Mesendoderm (in vitro differentiated cells): ENCODE results near the gene CCR9.

ENCODE experiments used
- DNase-seq: peaks from one replicate; pipeline ENCODE4 v3.0.0; 2013
- H2AK5ac ChIP-seq: 2 replicates; pipeline ENCODE4 v1.6.1; 2013; ENCODE audit warnings: low read length, inconsistent platforms
- H2BK120ac ChIP-seq: 2 replicates; pipeline ENCODE4 v1.6.1; 2013; ENCODE audit warnings: low read depth, mild to moderate bottlenecking, low read length, moderate library complexity, mixed read lengths
- H2BK15ac ChIP-seq: replicated peaks from 2 replicates; pipeline ENCODE4 v1.6.1; 2013; ENCODE audit warnings: low read depth, mild to moderate bottlenecking, moderate library complexity
- H2BK5ac ChIP-seq: 2 replicates; pipeline ENCODE4 v1.6.1; 2013; ENCODE audit warnings: low read length, inconsistent platforms
- H3K18ac ChIP-seq: 2 replicates; pipeline ENCODE4 v1.6.1; 2013; ENCODE audit warnings: mild to moderate bottlenecking, low read length, mixed read lengths
- H3K23ac ChIP-seq: one replicate; pipeline ENCODE4 v1.6.1; 2013; ENCODE audit warnings: low read length
- H3K27ac ChIP-seq: 2 replicates; pipeline ENCODE4 v1.5.1; 2013; ENCODE audit warnings: low read depth, mild to moderate bottlenecking, inconsistent platforms, low read length, moderate library complexity
- H3K27me3 ChIP-seq: 2 replicates; pipeline ENCODE4 v1.6.1; 2013; ENCODE audit warnings: low read length, control low read depth, mild to moderate bottlenecking, inconsistent platforms; ENCODE audit not compliant: insufficient read depth, poor library complexity
- H3K36me3 ChIP-seq: 2 replicates; pipeline ENCODE4 v1.6.1; 2013; ENCODE audit warnings: low read length, inconsistent platforms; ENCODE audit not compliant: control insufficient read depth, insufficient read depth
- H3K4ac ChIP-seq: one replicate; pipeline ENCODE4 v1.6.1; 2013; ENCODE audit warnings: low read depth, mild to moderate bottlenecking, low read length, moderate library complexity
- H3K4me1 ChIP-seq: 2 replicates; pipeline ENCODE4 v1.6.1; 2013; ENCODE audit warnings: low read depth, low read length, inconsistent platforms; ENCODE audit not compliant: control insufficient read depth
- H3K4me2 ChIP-seq: 2 replicates; pipeline ENCODE4 v1.6.1; 2013; ENCODE audit warnings: low read length
- H3K4me3 ChIP-seq: 2 replicates; pipeline ENCODE4 v1.5.1; 2013; ENCODE audit warnings: mild to moderate bottlenecking, low read length
- H3K56ac ChIP-seq: one replicate; pipeline ENCODE4 v1.6.1; 2013; ENCODE audit warnings: low read length
- H3K79me1 ChIP-seq: 2 replicates; pipeline ENCODE4 v1.6.1; 2013; ENCODE audit warnings: low read length, inconsistent platforms
- H3K79me2 ChIP-seq: 2 replicates; pipeline ENCODE4 v1.6.1; 2013; ENCODE audit warnings: mild to moderate bottlenecking, low read length; ENCODE audit not compliant: control insufficient read depth, insufficient read depth
- H3K9ac ChIP-seq: 2 replicates; pipeline ENCODE4 v1.6.1; 2013; ENCODE audit warnings: low read length, inconsistent platforms
- H4K5ac ChIP-seq: one replicate; pipeline ENCODE4 v1.6.1; 2013; ENCODE audit warnings: low read length
- H4K8ac ChIP-seq: one replicate; pipeline ENCODE4 v1.6.1; 2013; ENCODE audit warnings: low read depth, mild to moderate bottlenecking, control low read depth, low read length, moderate library complexity
- WGBS: extraction: QIAGEN DNeasy Blood & Tissue Kit; methylation state at CpG from one replicate; pipeline ENCODE4 v1.1.7; 2013; ENCODE audit warnings: low lambda C conversion rate, missing lambda C conversion rate; ENCODE audit not compliant: insufficient coverage; ENCODE audit errors: extremely low coverage; 5-methylcytosine and 5-hydroxymethylcytosine counted together

CCR9 gene

DNA sequence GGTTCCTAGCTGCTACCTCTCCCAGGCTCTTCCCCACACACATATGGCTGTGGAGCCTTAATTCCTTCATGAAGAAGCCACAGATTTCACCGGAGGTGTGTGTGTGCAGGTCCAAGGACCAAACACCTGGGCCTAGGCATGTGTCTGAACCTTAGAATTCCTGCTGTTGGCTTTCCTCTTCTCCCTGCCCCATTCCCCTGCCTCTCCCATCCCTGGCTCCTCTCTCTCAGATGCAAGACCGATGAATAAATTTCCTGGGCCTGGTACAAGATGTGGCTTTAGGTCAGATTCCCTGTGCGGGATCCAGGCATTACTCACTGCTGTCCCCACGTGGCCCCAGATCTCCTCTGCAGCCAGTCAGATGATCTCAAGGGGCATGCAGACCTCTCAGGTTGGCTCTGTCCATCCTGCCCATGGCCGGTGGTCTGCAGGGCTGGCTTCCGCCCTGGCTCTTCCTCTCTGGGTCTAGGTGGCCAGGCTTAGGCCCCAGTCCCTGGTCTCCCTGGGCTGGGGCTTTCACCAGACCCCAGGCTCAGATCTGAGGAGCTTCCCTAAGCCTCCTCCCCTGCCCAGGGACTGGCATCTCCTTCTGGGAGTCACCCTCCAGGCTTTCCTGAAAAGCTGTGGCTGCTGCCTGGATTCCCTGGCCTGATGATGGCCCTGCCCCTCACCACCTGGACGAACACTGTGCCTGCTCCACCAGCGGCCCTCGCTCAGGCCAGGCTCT, 20.5 kb downstream of the CCR9 start:
- H3K23ac ChIP-seq, result no peak overlapping the region
- H3K27ac ChIP-seq, result no peak overlapping the region
- no peak overlapping the region for H3K4me3 ChIP-seq
- no peak overlapping the region for H3K4ac ChIP-seq
- no peak overlapping the region for H2BK5ac ChIP-seq
- H4K8ac ChIP-seq, result no peak overlapping the region
- H3K36me3 ChIP-seq, result no peaks in the 10 kb centered on the region
- H2BK15ac ChIP-seq, result no peak overlapping the region
- no peak overlapping the region for H3K56ac ChIP-seq
- H2BK120ac ChIP-seq, result no peak overlapping the region
- no peaks in the 10 kb centered on the region for H3K4me1 ChIP-seq
- no peaks in the 10 kb centered on the region for H3K79me2 ChIP-seq
- H4K5ac ChIP-seq, result no peak overlapping the region
- H3K27me3 ChIP-seq, result no peaks in the 10 kb centered on the region
- H3K4me2 ChIP-seq, result no peak overlapping the region
- WGBS, result no CpG with 5 or more reads among the region's 9 CpGs
- H3K79me1 ChIP-seq, result no peaks in the 10 kb centered on the region
- no peak overlapping the region for H2AK5ac ChIP-seq
- DNase-seq, result peak; percentile 52
- no peak overlapping the region for H3K18ac ChIP-seq
- no peak overlapping the region for H3K9ac ChIP-seq

DNA sequence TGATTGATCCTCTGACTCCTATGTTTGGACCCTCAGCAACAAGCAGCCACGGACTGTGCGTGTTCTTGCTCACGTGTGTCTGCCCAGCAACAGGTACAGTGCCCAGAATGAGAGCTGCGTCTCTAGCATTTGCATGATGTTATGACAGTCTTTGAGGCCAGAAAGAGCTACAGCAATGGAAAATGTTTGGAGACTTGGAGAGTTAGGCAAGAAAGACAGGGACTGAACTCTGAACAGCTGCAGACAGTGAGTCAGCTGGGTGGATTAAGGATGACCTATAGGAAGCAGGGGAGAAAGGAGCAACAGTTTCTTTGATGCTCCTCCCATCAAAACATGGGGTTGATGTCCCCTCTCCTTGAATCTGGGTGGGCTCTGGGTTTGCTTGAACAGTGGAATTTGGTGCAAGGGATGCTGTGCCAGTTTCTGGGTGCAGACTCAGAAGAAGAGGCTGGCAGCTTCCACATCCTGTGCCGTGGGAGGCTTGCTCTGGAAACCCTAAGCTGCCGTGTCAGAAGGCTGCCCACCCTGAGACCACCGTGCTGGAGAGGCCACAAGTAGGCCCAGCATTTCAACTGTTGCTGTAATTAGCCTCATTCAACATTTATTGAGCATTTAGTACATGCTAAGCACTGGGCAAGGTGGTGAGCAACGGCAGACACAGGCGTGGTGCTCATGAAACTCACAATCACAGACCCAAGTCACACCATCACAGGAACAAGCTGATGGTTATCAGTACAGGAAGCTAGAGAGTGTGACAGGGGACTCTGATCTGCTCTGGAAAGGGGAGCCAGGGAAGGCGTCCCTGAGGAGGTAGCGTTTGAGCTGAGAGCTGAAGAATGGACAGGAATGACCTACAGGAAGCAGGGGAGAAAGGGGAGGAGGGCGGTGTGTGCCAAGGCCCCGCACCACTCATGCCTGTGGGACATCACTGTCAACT, 21.7 kb downstream of the CCR9 start:
- H3K27me3 ChIP-seq, result no peaks in the 10 kb centered on the region
- H3K4me3 ChIP-seq, result no peak overlapping the region
- no CpG with 5 or more reads among the region's 13 CpGs for WGBS
- H2BK120ac ChIP-seq, result no peak overlapping the region
- H3K4ac ChIP-seq, result no peak overlapping the region
- H4K8ac ChIP-seq, result no peak overlapping the region
- H3K56ac ChIP-seq, result no peak overlapping the region
- no peak overlapping the region for H3K27ac ChIP-seq
- H3K18ac ChIP-seq, result no peak overlapping the region
- H2BK5ac ChIP-seq, result no peak overlapping the region
- no peaks in the 10 kb centered on the region for H3K79me2 ChIP-seq
- no peaks in the 10 kb centered on the region for H3K79me1 ChIP-seq
- no peak overlapping the region for H2BK15ac ChIP-seq
- H2AK5ac ChIP-seq, result no peak overlapping the region
- peak; percentile 51 for DNase-seq
- H3K4me2 ChIP-seq, result no peak overlapping the region
- H3K36me3 ChIP-seq, result no peaks in the 10 kb centered on the region
- no peak overlapping the region for H4K5ac ChIP-seq
- no peaks in the 10 kb centered on the region for H3K4me1 ChIP-seq
- no peak overlapping the region for H3K9ac ChIP-seq
- no peak overlapping the region for H3K23ac ChIP-seq

DNA sequence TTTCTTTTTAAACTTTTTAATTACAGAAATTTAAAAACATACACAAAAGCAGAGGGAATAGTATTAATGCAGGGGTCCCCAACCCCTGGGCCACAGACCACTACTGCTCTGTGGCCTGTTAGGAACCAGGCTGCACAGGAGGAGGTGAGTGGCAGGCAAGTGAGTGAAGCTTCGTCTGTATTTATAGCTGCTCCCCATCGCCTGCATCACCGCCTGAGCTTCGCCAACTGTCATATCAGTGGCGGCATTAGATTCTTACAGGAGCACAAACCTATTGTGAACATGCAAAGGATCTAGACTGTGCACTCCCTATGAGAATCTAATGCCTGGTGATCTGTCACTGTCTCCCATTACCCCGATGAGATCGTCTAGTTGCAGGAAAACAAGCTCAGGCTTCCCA, 22.4 kb downstream of the CCR9 start:
- H2BK5ac ChIP-seq, result no peak overlapping the region

DNA sequence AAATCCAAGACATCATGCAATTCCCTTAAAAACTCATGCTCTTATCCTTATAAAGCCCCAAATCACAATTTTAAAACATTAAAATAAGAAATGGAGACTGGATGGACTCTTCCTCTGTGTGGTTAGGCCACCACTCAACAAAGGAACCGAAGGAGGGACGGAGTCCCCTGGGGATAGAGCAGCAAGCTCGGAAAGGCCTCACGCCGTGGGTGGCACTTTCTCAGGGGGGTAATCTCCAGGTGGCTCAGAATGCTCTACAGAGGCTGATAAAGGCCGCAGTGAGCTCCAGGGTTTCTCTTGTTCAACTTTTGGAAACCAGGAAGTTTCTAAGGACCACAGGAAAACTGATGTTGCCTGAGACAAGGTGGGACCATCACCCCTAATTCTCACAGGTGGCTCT, 23.2 kb downstream of the CCR9 start:
- no peak overlapping the region for H2AK5ac ChIP-seq
- no CpG with 5 or more reads among the region's 6 CpGs for WGBS
- H3K27me3 ChIP-seq, result no peaks in the 10 kb centered on the region
- H3K27ac ChIP-seq, result no peak overlapping the region
- no peak overlapping the region for H4K8ac ChIP-seq
- H2BK5ac ChIP-seq, result no peak overlapping the region
- H3K4me3 ChIP-seq, result no peak overlapping the region
- H3K18ac ChIP-seq, result no peak overlapping the region
- H3K4me1 ChIP-seq, result no peaks in the 10 kb centered on the region
- H3K9ac ChIP-seq, result no peak overlapping the region
- H3K4me2 ChIP-seq, result no peak overlapping the region
- H3K4ac ChIP-seq, result no peak overlapping the region
- no peaks in the 10 kb centered on the region for H3K79me1 ChIP-seq
- no peak overlapping the region for H3K56ac ChIP-seq
- H4K5ac ChIP-seq, result no peak overlapping the region
- H3K36me3 ChIP-seq, result no peaks in the 10 kb centered on the region
- no peak for DNase-seq
- H2BK15ac ChIP-seq, result no peak overlapping the region
- H2BK120ac ChIP-seq, result no peak overlapping the region
- no peak overlapping the region for H3K23ac ChIP-seq
- no peaks in the 10 kb centered on the region for H3K79me2 ChIP-seq

More for the DNA sequence above, 22.4 kb downstream of the CCR9 start:
- Histone ChIP-seq H3K79me1 (no peaks in the 10 kb centered on the region), H3K23ac (no peak overlapping the region), H4K5ac (no peak overlapping the region), H3K27ac (no peak overlapping the region), H3K9ac (no peak overlapping the region), H3K27me3 (no peaks in the 10 kb centered on the region), H3K56ac (no peak overlapping the region), H3K79me2 (no peaks in the 10 kb centered on the region), H4K8ac (no peak overlapping the region), H3K4me3 (no peak overlapping the region), H3K36me3 (no peaks in the 10 kb centered on the region), H2BK15ac (no peak overlapping the region), H3K4ac (no peak overlapping the region), H2BK120ac (no peak overlapping the region), H3K4me1 (no peaks in the 10 kb centered on the region), H2AK5ac (no peak overlapping the region), H3K4me2 (no peak overlapping the region), H3K18ac (no peak overlapping the region)
- WGBS, result no CpG with 5 or more reads among the region's 7 CpGs
- no peak for DNase-seq

DNA sequence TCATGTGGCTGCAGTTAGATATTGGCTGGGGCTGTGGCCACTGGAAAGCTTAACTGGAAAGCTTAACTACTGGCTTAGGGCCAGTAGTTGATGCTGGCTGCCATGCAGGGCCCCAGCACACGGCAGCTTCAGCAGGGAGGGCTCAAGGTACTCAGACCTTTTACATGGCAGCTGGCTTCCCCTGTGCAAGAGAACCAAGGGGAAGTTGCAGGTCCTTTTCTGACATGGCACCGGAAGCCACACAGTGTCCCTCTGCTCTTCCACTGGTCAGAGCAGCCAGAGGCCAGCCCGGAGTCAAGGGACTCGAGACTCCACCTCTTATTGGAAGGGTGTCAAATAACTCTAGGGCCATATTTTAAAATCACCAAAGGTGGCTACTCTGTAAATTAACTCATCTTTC, 24.5 kb downstream of the CCR9 start:
- no peak overlapping the region for H3K4me2 ChIP-seq
- no CpG with 5 or more reads among the region's 4 CpGs for WGBS
- H3K9ac ChIP-seq, result no peak overlapping the region
- H3K23ac ChIP-seq, result no peak overlapping the region
- H3K27me3 ChIP-seq, result no peaks in the 10 kb centered on the region
- H4K5ac ChIP-seq, result no peak overlapping the region
- no peak overlapping the region for H3K4me3 ChIP-seq
- no peaks in the 10 kb centered on the region for H3K4me1 ChIP-seq
- H3K18ac ChIP-seq, result no peak overlapping the region
- no peak overlapping the region for H2AK5ac ChIP-seq
- DNase-seq, result no peak
- no peaks in the 10 kb centered on the region for H3K36me3 ChIP-seq
- H3K4ac ChIP-seq, result no peak overlapping the region
- no peak overlapping the region for H3K27ac ChIP-seq
- H3K56ac ChIP-seq, result no peak overlapping the region
- H2BK120ac ChIP-seq, result no peak overlapping the region
- H2BK15ac ChIP-seq, result no peak overlapping the region
- H2BK5ac ChIP-seq, result no peak overlapping the region
- no peaks in the 10 kb centered on the region for H3K79me1 ChIP-seq
- H3K79me2 ChIP-seq, result no peaks in the 10 kb centered on the region
- H4K8ac ChIP-seq, result no peak overlapping the region
